Left ventricle myocardium inferior (tissue), 1 donor: ENCODE results near the gene MGAT5B. TPM values are rescaled to one million over a fixed set of nuclear protein-coding genes. Genes with fewer than 3 reads are reported as not detected.

Experiments used
- DNase-seq: peaks from one replicate; pipeline ENCODE4 v3.0.0-alpha.2; 2020
- H3K27ac ChIP-seq: fragments of 200-600 bp; replicated peaks from 2 replicates; pipeline ENCODE4 v1.8.0; 2021
- H3K27me3 ChIP-seq: fragments of 200-600 bp; 2 replicates; pipeline ENCODE4 v1.8.0; 2021; ENCODE audit warnings: low read depth
- H3K36me3 ChIP-seq: fragments of 200-600 bp; 2 replicates; pipeline ENCODE4 v1.8.0; 2021
- H3K4me1 ChIP-seq: fragments of 200-600 bp; 2 replicates; pipeline ENCODE4 v1.8.0; 2021
- H3K4me3 ChIP-seq: fragments of 200-600 bp; 2 replicates; pipeline ENCODE4 v1.8.0; 2021; ENCODE audit warnings: mild to moderate bottlenecking, moderate library complexity
- H3K9me3 ChIP-seq: fragments of 200-600 bp; replicated peaks from 2 replicates; pipeline ENCODE4 v1.8.0; 2021
- CTCF ChIP-seq: fragments of 200-600 bp; IDR thresholded peaks from 2 replicates; pipeline ENCODE4 v1.8.0; 2021; ENCODE audit warnings: antibody characterized with exemption, mild to moderate bottlenecking, borderline replicate concordance
- intact Hi-C: fragments of 100-400 bp; cut with micrococcal nuclease; formaldehyde crosslinking; loops from one replicate; pipeline ENCODE4 v1.11.0; 2022
- total RNA-seq: library from RNA; stranded (reverse); fragmentation: NEBNext Ultra II Directional; extraction: Animal tissue kit (Norgen Biotek cat#: 25700); gene quantifications from one replicate; pipeline ENCODE4 v1.2.1, GENCODE V29; 2021
- donor health status: DM: no; HTN: yes; CAD: no; lungs with severe emphysema.

The MGAT5B gene
- total RNA-seq, 1 donor from 2014 or later: 0.08 TPM

- Histone ChIP-seq H3K4me3 (no peak overlapping the region), H3K9me3 (no peaks in the 10 kb centered on the region), H3K36me3 (no peaks in the 10 kb centered on the region), H3K27ac (no peak overlapping the region), H3K27me3 (peaks cover 85% of the 10 kb centered on the region), H3K4me1 (peaks cover 19% of the 10 kb centered on the region)
- intact Hi-C loops: no loop called here
- no peak for DNase-seq
- TF ChIP-seq CTCF: no peak
Observed at GRCh38 chr17:76843703-76844484, 24.3 kb upstream of the MGAT5B start.

GRCh38 chr17:76844485-76844829 lies 23.7 kb upstream of the MGAT5B start:
- no peak overlapping the region for H3K4me3 ChIP-seq

GRCh38 chr17:76844846-76845245 lies 23.4 kb upstream of the MGAT5B start:
- Histone ChIP-seq H3K36me3 (no peaks in the 10 kb centered on the region), H3K4me3 (no peak overlapping the region), H3K4me1 (peaks cover 12% of the 10 kb centered on the region), H3K9me3 (no peaks in the 10 kb centered on the region), H3K27me3 (peaks cover 90% of the 10 kb centered on the region), H3K27ac (no peak overlapping the region)
- DNase-seq: no peak
- no peak for TF ChIP-seq CTCF
- intact Hi-C loops: no loop called here

More at GRCh38 chr17:76844485-76844829, 23.7 kb upstream of the MGAT5B start:
- H3K36me3 ChIP-seq: no peaks in the 10 kb centered on the region
- no peaks in the 10 kb centered on the region for H3K9me3 ChIP-seq
- H3K27ac ChIP-seq: no peak overlapping the region
- DNase-seq: no peak
- no peak for TF ChIP-seq CTCF
- H3K27me3 ChIP-seq: peaks cover 86% of the 10 kb centered on the region
- intact Hi-C loops: no loop called here
- peaks cover 16% of the 10 kb centered on the region for H3K4me1 ChIP-seq

GRCh38 chr17:76845541-76846017 lies 22.6 kb upstream of the MGAT5B start:
- intact Hi-C loops: no loop called here
- no peak for DNase-seq
- Histone ChIP-seq H3K36me3 (no peaks in the 10 kb centered on the region), H3K27ac (no peak overlapping the region), H3K9me3 (no peaks in the 10 kb centered on the region), H3K4me3 (no peak overlapping the region), H3K27me3 (peaks cover 90% of the 10 kb centered on the region), H3K4me1 (peaks cover 7% of the 10 kb centered on the region)
- TF ChIP-seq CTCF: no peak

GRCh38 chr17:76847031-76847430 lies 21.2 kb upstream of the MGAT5B start:
- intact Hi-C loops: no loop called here
- no peak for DNase-seq
- H3K27ac ChIP-seq: no peak overlapping the region
- no peaks in the 10 kb centered on the region for H3K36me3 ChIP-seq
- peaks cover 4% of the 10 kb centered on the region for H3K4me1 ChIP-seq
- H3K4me3 ChIP-seq: no peak overlapping the region
- H3K9me3 ChIP-seq: no peaks in the 10 kb centered on the region
- TF ChIP-seq CTCF: no peak
- H3K27me3 ChIP-seq: peaks cover 90% of the 10 kb centered on the region
